ENCODE measurements around the gene SCIN.

- TF ChIP-seq CTCF (IDR thresholded peaks at IDR 0.05 in 2 of 3, conservative IDR thresholded peaks at IDR 0.05 in 1 of 3; ENCODE audit: borderline replicate concordance in 1 of 3, insufficient read depth in 1 of 3, low read depth in 2 of 3, low read length in 2 of 3) (peak; percentile 24 to 51 (median 41); a peak in 4 of 6 replicates), EZH2 (IDR thresholded peaks at IDR 0.05) (no peak), POLR2A (IDR thresholded peaks at IDR 0.05; ENCODE audit: borderline replicate concordance, extremely low read depth, insufficient read depth, insufficient read length) (no peak), TCF7L2 (IDR thresholded peaks at IDR 0.05; ENCODE audit: borderline replicate concordance, extremely low read depth, insufficient read depth, insufficient read length) (no peak), SRF (IDR thresholded peaks at IDR 0.05; ENCODE audit: low read depth) (no peak)
Observed at GRCh38 chr7:12683678-12684585, 113.4 kb downstream of the SCIN start.

All from HCT116 (cell line).